ENCODE data around the gene RETN. TPM values are rescaled to one million over a fixed set of nuclear protein-coding genes. Genes with fewer than 3 reads are reported as not detected.

RETN gene
- total RNA-seq, 2 experiments from 2014 or later: not detected

- no peaks in the 10 kb centered on the region for H3K9me3 ChIP-seq (ENCODE audit: low read length)
- H3K4me2 ChIP-seq (ENCODE audit: low read length): no peak overlapping the region
- H4K20me1 ChIP-seq (ENCODE audit: insufficient read depth, low read length): no peaks in the 10 kb centered on the region
- intact Hi-C loops (cut with micrococcal nuclease; ENCODE audit: unreplicated experiment): no loop called here
- H3K27ac ChIP-seq (ENCODE audit: low read depth, low read length, poor library complexity, severe bottlenecking): no peak overlapping the region
- POLR2A ChIA-PET: no interaction called here
- DNase-seq (ENCODE audit: low spot score): no peak
- H3K4me3 ChIP-seq (ENCODE audit: low read depth, low read length, poor library complexity, severe bottlenecking): no peak overlapping the region
- TF ChIP-seq CTCF (conservative IDR thresholded peaks at IDR 0.05; ENCODE audit: low read length) (no peak), EZH2phosphoT487 (IDR thresholded peaks at IDR 0.05; ENCODE audit: borderline replicate concordance, low read depth, low read length) (no peak)
- H3K79me2 ChIP-seq (ENCODE audit: insufficient read depth, low read depth, low read length): no peaks in the 10 kb centered on the region
- no peaks in the 10 kb centered on the region for H3K36me3 ChIP-seq (ENCODE audit: insufficient read depth, low read length)
- no peak overlapping the region for H2AFZ ChIP-seq (ENCODE audit: low read length)
- BruUV-seq (replicated peaks): no TSS peak
- H3K4me1 ChIP-seq (ENCODE audit: insufficient read depth, low read length, poor library complexity, severe bottlenecking): peaks cover 19% of the 10 kb centered on the region
- H3K9me2 ChIP-seq (ENCODE audit: insufficient read depth, low read length): no peaks in the 10 kb centered on the region
- CTCF ChIA-PET (ENCODE audit: unreplicated experiment): no interaction called here
Measured at GRCh38 chr19:7672522-7672921, 3.7 kb downstream of the RETN start.

GRCh38 chr19:7674010-7675005 lies 5.5 kb downstream of the RETN start:
- Histone ChIP-seq H3K79me2 (ENCODE audit: insufficient read depth, low read depth, low read length) (no peaks in the 10 kb centered on the region), H3K4me3 (ENCODE audit: low read depth, low read length, poor library complexity, severe bottlenecking) (no peak overlapping the region), H4K20me1 (ENCODE audit: insufficient read depth, low read length) (no peaks in the 10 kb centered on the region), H2AFZ (ENCODE audit: low read length) (no peak overlapping the region), H3K27ac (ENCODE audit: low read depth, low read length, poor library complexity, severe bottlenecking) (no peak overlapping the region), H3K4me1 (ENCODE audit: insufficient read depth, low read length, poor library complexity, severe bottlenecking) (peaks cover 29% of the 10 kb centered on the region), H3K36me3 (ENCODE audit: insufficient read depth, low read length) (no peaks in the 10 kb centered on the region), H3K9me3 (ENCODE audit: low read length) (no peaks in the 10 kb centered on the region), H3K4me2 (ENCODE audit: low read length) (no peak overlapping the region), H3K9me2 (ENCODE audit: insufficient read depth, low read length) (no peaks in the 10 kb centered on the region)
- TF ChIP-seq EZH2phosphoT487 (IDR thresholded peaks at IDR 0.05; ENCODE audit: borderline replicate concordance, low read depth, low read length): no peak
- no peak for TF ChIP-seq CTCF (conservative IDR thresholded peaks at IDR 0.05; ENCODE audit: low read length)
- POLR2A ChIA-PET: no interaction called here
- BruUV-seq (replicated peaks): no TSS peak
- CTCF ChIA-PET (ENCODE audit: unreplicated experiment): interaction anchor here (0.6 kb wide), 1 partner anchor 324 kb away, joined by 3 read pairs; no protein-coding TSS in a partner anchor
- DNase-seq (ENCODE audit: low spot score): peak; percentile 66
- intact Hi-C loops (cut with micrococcal nuclease; ENCODE audit: unreplicated experiment): no loop called here

GRCh38 chr19:7676376-7676775 lies 7.5 kb downstream of the RETN start:
- BruUV-seq (replicated peaks): no TSS peak
- H3K4me3 ChIP-seq (ENCODE audit: low read depth, low read length, poor library complexity, severe bottlenecking): peak overlapping the region; percentile 52
- H4K20me1 ChIP-seq (ENCODE audit: insufficient read depth, low read length): no peaks in the 10 kb centered on the region
- H2AFZ ChIP-seq (ENCODE audit: low read length): peak overlapping the region; percentile 77
- no peaks in the 10 kb centered on the region for H3K9me3 ChIP-seq (ENCODE audit: low read length)
- H3K4me1 ChIP-seq (ENCODE audit: insufficient read depth, low read length, poor library complexity, severe bottlenecking): peaks cover 41% of the 10 kb centered on the region
- peak overlapping the region; percentile 77 for H3K4me2 ChIP-seq (ENCODE audit: low read length)
- intact Hi-C loops (cut with micrococcal nuclease; ENCODE audit: unreplicated experiment): no loop called here
- CTCF ChIA-PET (ENCODE audit: unreplicated experiment): no interaction called here
- no peak overlapping the region for H3K27ac ChIP-seq (ENCODE audit: low read depth, low read length, poor library complexity, severe bottlenecking)
- no peaks in the 10 kb centered on the region for H3K9me2 ChIP-seq (ENCODE audit: insufficient read depth, low read length)
- peak; percentile 53 for DNase-seq (ENCODE audit: low spot score)
- TF ChIP-seq CTCF (conservative IDR thresholded peaks at IDR 0.05; ENCODE audit: low read length) (no peak), EZH2phosphoT487 (IDR thresholded peaks at IDR 0.05; ENCODE audit: borderline replicate concordance, low read depth, low read length) (no peak)
- no peaks in the 10 kb centered on the region for H3K36me3 ChIP-seq (ENCODE audit: insufficient read depth, low read length)
- peaks cover 7% of the 10 kb centered on the region; the same call in 1 of the 2 replicates for H3K79me2 ChIP-seq (ENCODE audit: insufficient read depth, low read depth, low read length)
- POLR2A ChIA-PET: no interaction called here

All from OCI-LY7 (cell line).